T-helper 2 cell (primary cell): Measurements from ENCODE around the gene LIF.
"Not testable (repeated sequence)": the region's sequence is repeated elsewhere in the genome, so short reads cannot be mapped to it uniquely, and the experiment has no call there.

Experiments used
- DNase-seq, 5 experiments: peaks; one replicate each; pipeline versions ENCODE4 v3.0.0 to v3.0.0-alpha.2; 2012 to 2022

The LIF gene

GRCh38 chr22:30205281-30206115, 41.1 kb downstream of the LIF start:
- no peak for DNase-seq

- no peak for DNase-seq
Observed at GRCh38 chr22:30204742-30205111, 41.8 kb downstream of the LIF start.

GRCh38 chr22:30204015-30204741, 42.4 kb downstream of the LIF start:
- DNase-seq, result no peak

GRCh38 chr22:30202531-30203006, 44.0 kb downstream of the LIF start:
- DNase-seq, result no peak

- DNase-seq, result no peak
Observed at GRCh38 chr22:30201945-30202344, 44.6 kb downstream of the LIF start.

GRCh38 chr22:30200905-30201304, 45.7 kb downstream of the LIF start:
- DNase-seq, result not testable (repeated sequence)

GRCh38 chr22:30198921-30199320, 47.6 kb downstream of the LIF start:
- no peak for DNase-seq

- DNase-seq, result no peak
Observed at GRCh38 chr22:30198152-30198825, 48.3 kb downstream of the LIF start.

GRCh38 chr22:30197389-30197788, 49.2 kb downstream of the LIF start:
- no peak for DNase-seq

GRCh38 chr22:30196880-30197336, 49.7 kb downstream of the LIF start:
- DNase-seq, result no peak

- DNase-seq, result peak in 2 of 5 experiments; percentile 31 to 55
Observed at GRCh38 chr22:30196141-30196879, 50.2 kb downstream of the LIF start.

GRCh38 chr22:30195245-30196140, 51.1 kb downstream of the LIF start:
- no peak for DNase-seq

- DNase-seq, result no peak
Observed at GRCh38 chr22:30193031-30193775, 53.4 kb downstream of the LIF start.

GRCh38 chr22:30192427-30192826, 54.1 kb downstream of the LIF start:
- DNase-seq, result peak in 1 of 5 experiments; percentile 31

GRCh38 chr22:30191040-30191701, 55.4 kb downstream of the LIF start:
- DNase-seq, result no peak

GRCh38 chr22:30190574-30190973, 56.0 kb downstream of the LIF start:
- no peak for DNase-seq
